ENCODE measurements around the gene CFAP65. TPM values are rescaled to one million over a fixed set of nuclear protein-coding genes. Genes with fewer than 3 reads are reported as not detected.

CFAP65 gene
- total RNA-seq, 1 experiment from 2014 or later = 0.44 TPM

DNA sequence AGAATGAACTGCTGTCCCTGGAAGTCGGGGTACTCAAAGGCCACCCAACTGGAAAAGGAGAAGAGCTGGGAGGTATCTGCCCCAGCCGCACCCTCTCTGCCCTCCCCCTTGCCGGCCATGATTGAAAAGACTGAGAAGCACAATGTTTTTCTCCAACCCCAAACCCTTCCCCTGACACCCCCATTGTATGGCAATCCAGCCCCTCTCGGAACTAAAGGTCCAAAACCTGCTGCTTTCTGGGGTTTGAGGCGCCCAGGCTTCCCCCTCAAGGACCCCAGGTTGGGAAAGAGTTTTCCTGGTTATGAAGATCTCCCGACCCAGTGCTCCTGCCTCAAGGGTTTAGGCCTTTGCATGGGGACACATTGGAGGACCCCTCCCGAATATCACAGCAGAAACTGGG is 49.1 kb downstream of the CFAP65 start:
- POLR2A ChIA-PET = no interaction called here
- Mint-ChIP-seq H3K27ac (no peak overlapping the region), H3K36me3 (no peaks in the 10 kb centered on the region), H3K4me3 (no peak overlapping the region), H3K27me3 (ENCODE audit: low read depth) (peaks cover 100% of the 10 kb centered on the region), H3K9me3 (no peaks in the 10 kb centered on the region), H3K4me1 (peaks cover 6% of the 10 kb centered on the region)
- ATAC-seq (no peak), DNase-seq (ENCODE audit: low spot score) (no peak)
- CTCF ChIA-PET = interaction anchor here (1.0 to 10.6 kb wide), 5 partner anchors 10 to 115 kb away, joined by 3 to 158 read pairs (median 4); partner anchors contain the start of gene FEV
- TF ChIP-seq, protein P1, sequence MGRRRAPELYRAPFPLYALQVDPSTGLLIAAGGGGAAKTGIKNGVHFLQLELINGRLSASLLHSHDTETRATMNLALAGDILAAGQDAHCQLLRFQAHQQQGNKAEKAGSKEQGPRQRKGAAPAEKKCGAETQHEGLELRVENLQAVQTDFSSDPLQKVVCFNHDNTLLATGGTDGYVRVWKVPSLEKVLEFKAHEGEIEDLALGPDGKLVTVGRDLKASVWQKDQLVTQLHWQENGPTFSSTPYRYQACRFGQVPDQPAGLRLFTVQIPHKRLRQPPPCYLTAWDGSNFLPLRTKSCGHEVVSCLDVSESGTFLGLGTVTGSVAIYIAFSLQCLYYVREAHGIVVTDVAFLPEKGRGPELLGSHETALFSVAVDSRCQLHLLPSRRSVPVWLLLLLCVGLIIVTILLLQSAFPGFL (CRISPR knock-in tag; IDR thresholded peaks at IDR 0.05; ENCODE audit: borderline replicate concordance) = no peak
- TF ChIP-seq, protein P2, sequence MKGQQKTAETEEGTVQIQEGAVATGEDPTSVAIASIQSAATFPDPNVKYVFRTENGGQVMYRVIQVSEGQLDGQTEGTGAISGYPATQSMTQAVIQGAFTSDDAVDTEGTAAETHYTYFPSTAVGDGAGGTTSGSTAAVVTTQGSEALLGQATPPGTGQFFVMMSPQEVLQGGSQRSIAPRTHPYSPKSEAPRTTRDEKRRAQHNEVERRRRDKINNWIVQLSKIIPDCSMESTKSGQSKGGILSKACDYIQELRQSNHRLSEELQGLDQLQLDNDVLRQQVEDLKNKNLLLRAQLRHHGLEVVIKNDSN (CRISPR knock-in tag; IDR thresholded peaks at IDR 0.05) = no peak
- TF ChIP-seq SOX15 (CRISPR knock-in tag; IDR thresholded peaks at IDR 0.05) (no peak), NFYB (CRISPR knock-in tag; conservative IDR thresholded peaks at IDR 0.05; ENCODE audit: low read depth) (no peak), FOXJ3 (CRISPR knock-in tag; IDR thresholded peaks at IDR 0.05; ENCODE audit: borderline replicate concordance) (no peak), ZNF396 (CRISPR knock-in tag; IDR thresholded peaks at IDR 0.05; ENCODE audit: borderline replicate concordance) (no peak), NFATC4 (CRISPR knock-in tag; IDR thresholded peaks at IDR 0.05) (no peak), ESRRA (CRISPR knock-in tag; IDR thresholded peaks at IDR 0.05; ENCODE audit: borderline replicate concordance) (no peak), CBFB (CRISPR knock-in tag; IDR thresholded peaks at IDR 0.05; ENCODE audit: low read depth) (no peak), ZNF219 (CRISPR knock-in tag; IDR thresholded peaks at IDR 0.05; ENCODE audit: borderline replicate concordance) (no peak)
- TF ChIP-seq, protein P3, sequence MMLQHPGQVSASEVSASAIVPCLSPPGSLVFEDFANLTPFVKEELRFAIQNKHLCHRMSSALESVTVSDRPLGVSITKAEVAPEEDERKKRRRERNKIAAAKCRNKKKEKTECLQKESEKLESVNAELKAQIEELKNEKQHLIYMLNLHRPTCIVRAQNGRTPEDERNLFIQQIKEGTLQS (CRISPR knock-in tag; conservative IDR thresholded peaks at IDR 0.05) = no peak
- TF ChIP-seq, protein P4, sequence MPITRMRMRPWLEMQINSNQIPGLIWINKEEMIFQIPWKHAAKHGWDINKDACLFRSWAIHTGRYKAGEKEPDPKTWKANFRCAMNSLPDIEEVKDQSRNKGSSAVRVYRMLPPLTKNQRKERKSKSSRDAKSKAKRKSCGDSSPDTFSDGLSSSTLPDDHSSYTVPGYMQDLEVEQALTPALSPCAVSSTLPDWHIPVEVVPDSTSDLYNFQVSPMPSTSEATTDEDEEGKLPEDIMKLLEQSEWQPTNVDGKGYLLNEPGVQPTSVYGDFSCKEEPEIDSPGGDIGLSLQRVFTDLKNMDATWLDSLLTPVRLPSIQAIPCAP (CRISPR knock-in tag; IDR thresholded peaks at IDR 0.05) = no peak
- TF ChIP-seq, protein P5, sequence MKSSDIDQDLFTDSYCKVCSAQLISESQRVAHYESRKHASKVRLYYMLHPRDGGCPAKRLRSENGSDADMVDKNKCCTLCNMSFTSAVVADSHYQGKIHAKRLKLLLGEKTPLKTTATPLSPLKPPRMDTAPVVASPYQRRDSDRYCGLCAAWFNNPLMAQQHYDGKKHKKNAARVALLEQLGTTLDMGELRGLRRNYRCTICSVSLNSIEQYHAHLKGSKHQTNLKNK (CRISPR knock-in tag; IDR thresholded peaks at IDR 0.05) = no peak
- TF ChIP-seq, protein P6, sequence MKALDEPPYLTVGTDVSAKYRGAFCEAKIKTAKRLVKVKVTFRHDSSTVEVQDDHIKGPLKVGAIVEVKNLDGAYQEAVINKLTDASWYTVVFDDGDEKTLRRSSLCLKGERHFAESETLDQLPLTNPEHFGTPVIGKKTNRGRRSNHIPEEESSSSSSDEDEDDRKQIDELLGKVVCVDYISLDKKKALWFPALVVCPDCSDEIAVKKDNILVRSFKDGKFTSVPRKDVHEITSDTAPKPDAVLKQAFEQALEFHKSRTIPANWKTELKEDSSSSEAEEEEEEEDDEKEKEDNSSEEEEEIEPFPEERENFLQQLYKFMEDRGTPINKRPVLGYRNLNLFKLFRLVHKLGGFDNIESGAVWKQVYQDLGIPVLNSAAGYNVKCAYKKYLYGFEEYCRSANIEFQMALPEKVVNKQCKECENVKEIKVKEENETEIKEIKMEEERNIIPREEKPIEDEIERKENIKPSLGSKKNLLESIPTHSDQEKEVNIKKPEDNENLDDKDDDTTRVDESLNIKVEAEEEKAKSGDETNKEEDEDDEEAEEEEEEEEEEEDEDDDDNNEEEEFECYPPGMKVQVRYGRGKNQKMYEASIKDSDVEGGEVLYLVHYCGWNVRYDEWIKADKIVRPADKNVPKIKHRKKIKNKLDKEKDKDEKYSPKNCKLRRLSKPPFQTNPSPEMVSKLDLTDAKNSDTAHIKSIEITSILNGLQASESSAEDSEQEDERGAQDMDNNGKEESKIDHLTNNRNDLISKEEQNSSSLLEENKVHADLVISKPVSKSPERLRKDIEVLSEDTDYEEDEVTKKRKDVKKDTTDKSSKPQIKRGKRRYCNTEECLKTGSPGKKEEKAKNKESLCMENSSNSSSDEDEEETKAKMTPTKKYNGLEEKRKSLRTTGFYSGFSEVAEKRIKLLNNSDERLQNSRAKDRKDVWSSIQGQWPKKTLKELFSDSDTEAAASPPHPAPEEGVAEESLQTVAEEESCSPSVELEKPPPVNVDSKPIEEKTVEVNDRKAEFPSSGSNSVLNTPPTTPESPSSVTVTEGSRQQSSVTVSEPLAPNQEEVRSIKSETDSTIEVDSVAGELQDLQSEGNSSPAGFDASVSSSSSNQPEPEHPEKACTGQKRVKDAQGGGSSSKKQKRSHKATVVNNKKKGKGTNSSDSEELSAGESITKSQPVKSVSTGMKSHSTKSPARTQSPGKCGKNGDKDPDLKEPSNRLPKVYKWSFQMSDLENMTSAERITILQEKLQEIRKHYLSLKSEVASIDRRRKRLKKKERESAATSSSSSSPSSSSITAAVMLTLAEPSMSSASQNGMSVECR (CRISPR knock-in tag; IDR thresholded peaks at IDR 0.05; ENCODE audit: borderline replicate concordance) = no peak
- TF ChIP-seq, protein P7, sequence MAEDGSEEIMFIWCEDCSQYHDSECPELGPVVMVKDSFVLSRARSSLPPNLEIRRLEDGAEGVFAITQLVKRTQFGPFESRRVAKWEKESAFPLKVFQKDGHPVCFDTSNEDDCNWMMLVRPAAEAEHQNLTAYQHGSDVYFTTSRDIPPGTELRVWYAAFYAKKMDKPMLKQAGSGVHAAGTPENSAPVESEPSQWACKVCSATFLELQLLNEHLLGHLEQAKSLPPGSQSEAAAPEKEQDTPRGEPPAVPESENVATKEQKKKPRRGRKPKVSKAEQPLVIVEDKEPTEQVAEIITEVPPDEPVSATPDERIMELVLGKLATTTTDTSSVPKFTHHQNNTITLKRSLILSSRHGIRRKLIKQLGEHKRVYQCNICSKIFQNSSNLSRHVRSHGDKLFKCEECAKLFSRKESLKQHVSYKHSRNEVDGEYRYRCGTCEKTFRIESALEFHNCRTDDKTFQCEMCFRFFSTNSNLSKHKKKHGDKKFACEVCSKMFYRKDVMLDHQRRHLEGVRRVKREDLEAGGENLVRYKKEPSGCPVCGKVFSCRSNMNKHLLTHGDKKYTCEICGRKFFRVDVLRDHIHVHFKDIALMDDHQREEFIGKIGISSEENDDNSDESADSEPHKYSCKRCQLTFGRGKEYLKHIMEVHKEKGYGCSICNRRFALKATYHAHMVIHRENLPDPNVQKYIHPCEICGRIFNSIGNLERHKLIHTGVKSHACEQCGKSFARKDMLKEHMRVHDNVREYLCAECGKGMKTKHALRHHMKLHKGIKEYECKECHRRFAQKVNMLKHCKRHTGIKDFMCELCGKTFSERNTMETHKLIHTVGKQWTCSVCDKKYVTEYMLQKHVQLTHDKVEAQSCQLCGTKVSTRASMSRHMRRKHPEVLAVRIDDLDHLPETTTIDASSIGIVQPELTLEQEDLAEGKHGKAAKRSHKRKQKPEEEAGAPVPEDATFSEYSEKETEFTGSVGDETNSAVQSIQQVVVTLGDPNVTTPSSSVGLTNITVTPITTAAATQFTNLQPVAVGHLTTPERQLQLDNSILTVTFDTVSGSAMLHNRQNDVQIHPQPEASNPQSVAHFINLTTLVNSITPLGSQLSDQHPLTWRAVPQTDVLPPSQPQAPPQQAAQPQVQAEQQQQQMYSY (CRISPR knock-in tag; IDR thresholded peaks at IDR 0.05) = no peak
- TF ChIP-seq, protein P8, sequence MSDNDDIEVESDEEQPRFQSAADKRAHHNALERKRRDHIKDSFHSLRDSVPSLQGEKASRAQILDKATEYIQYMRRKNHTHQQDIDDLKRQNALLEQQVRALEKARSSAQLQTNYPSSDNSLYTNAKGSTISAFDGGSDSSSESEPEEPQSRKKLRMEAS (CRISPR knock-in tag; IDR thresholded peaks at IDR 0.05) = no peak
